Immature natural killer cell (primary cell): Measurements from ENCODE around the gene ANKRD6. TPM values are rescaled to one million over a fixed set of nuclear protein-coding genes. Genes with fewer than 3 reads are reported as not detected.
A peak's percentile ranks its signal among the peaks of the same experiment; 100 is the strongest.

Source experiments
- DNase-seq, 3 donors: peaks; one replicate each; pipeline ENCODE4 v3.0.0; 2022; ENCODE audit warnings: mixed read lengths in 1 of 3
- H3K27ac Mint-ChIP-seq, 6 donors: one replicate each; pipeline ENCODE4 v1.8.0; 2020; ENCODE audit warnings: mixed read lengths in 6 of 6, mild to moderate bottlenecking in 5 of 6, inconsistent platforms in 4 of 6, moderate library complexity in 3 of 6
- H3K27me3 Mint-ChIP-seq, 3 donors: one replicate each; pipeline ENCODE4 v1.8.0; 2020 to 2021; ENCODE audit warnings: low read depth in 3 of 3, mild to moderate bottlenecking in 3 of 3, mixed read lengths in 3 of 3, moderate library complexity in 3 of 3, inconsistent platforms in 1 of 3
- H3K36me3 Mint-ChIP-seq, 3 donors: one replicate each; pipeline ENCODE4 v1.8.0; 2020; ENCODE audit warnings: mixed read lengths in 3 of 3, inconsistent platforms in 2 of 3, mild to moderate bottlenecking in 2 of 3
- H3K4me1 Mint-ChIP-seq, 2 donors: one replicate each; pipeline ENCODE4 v1.8.0; 2020; ENCODE audit warnings: inconsistent platforms in 2 of 2, mild to moderate bottlenecking in 2 of 2, mixed read lengths in 2 of 2, moderate library complexity in 1 of 2
- H3K4me3 Mint-ChIP-seq, 5 donors: one replicate each; pipeline ENCODE4 v1.8.0; 2020; ENCODE audit warnings: mild to moderate bottlenecking in 5 of 5, mixed read lengths in 5 of 5, inconsistent platforms in 3 of 5, moderate library complexity in 3 of 5
- H3K9me3 Mint-ChIP-seq, 6 donors: one replicate each; pipeline ENCODE4 v1.8.0; 2020; ENCODE audit warnings: mild to moderate bottlenecking in 6 of 6, mixed read lengths in 6 of 6, inconsistent platforms in 4 of 6, moderate library complexity in 3 of 6
- polyA plus RNA-seq, 3 donors: library from polyadenylated mRNA; unstranded; fragments of 300-500 nt; fragmentation: Illumina TruSeq; gene quantifications; one replicate each; pipeline ENCODE4 v1.2.3, GENCODE V29; 2021

ANKRD6 gene
- polyA plus RNA-seq, 3 donors from 2014 or later: 0.06 to 3.0 (median 0.52) TPM

- peaks cover 5 to 13% (median 6%) of the 10 kb centered on the region in 3 donors for H3K27me3 Mint-ChIP-seq
- DNase-seq: peak; percentile 25 to 32 (median 27)
- H3K9me3 Mint-ChIP-seq: no peaks in the 10 kb centered on the region
- peaks cover 7 to 16% of the 10 kb centered on the region in 2 donors for H3K4me1 Mint-ChIP-seq
- H3K4me3 Mint-ChIP-seq: no peak overlapping the region
- no peaks in the 10 kb centered on the region for H3K36me3 Mint-ChIP-seq
- H3K27ac Mint-ChIP-seq: no peak overlapping the region
Measured at GRCh38 chr6:89406141-89406540, 26.8 kb upstream of the ANKRD6 start.

- no peak for DNase-seq
- Mint-ChIP-seq H3K27ac (no peak overlapping the region), H3K4me3 (no peak overlapping the region), H3K36me3 (no peaks in the 10 kb centered on the region), H3K4me1 (peaks cover 14 to 27% of the 10 kb centered on the region in 2 donors), H3K27me3 (peaks cover 12 to 32% (median 18%) of the 10 kb centered on the region in 3 donors), H3K9me3 (no peaks in the 10 kb centered on the region)
Measured at GRCh38 chr6:89409461-89410035, 23.4 kb upstream of the ANKRD6 start.

- Mint-ChIP-seq H3K4me1 (peaks cover 14 to 27% of the 10 kb centered on the region in 2 donors), H3K36me3 (no peaks in the 10 kb centered on the region), H3K27ac (no peak overlapping the region), H3K27me3 (peaks cover 10 to 32% (median 18%) of the 10 kb centered on the region in 3 donors), H3K4me3 (peak overlapping the region in 3 of 5 donors; percentile 80 to 81 (median 81)), H3K9me3 (no peaks in the 10 kb centered on the region)
- no peak for DNase-seq
Measured at GRCh38 chr6:89410231-89410761, 22.7 kb upstream of the ANKRD6 start.

- DNase-seq: no peak
- H3K4me3 Mint-ChIP-seq: peak overlapping the region; percentile 80 to 85 (median 81)
- peaks cover 10 to 28% (median 18%) of the 10 kb centered on the region in 3 donors for H3K27me3 Mint-ChIP-seq
- H3K27ac Mint-ChIP-seq: peak overlapping the region in 1 of 6 donors; percentile 73
- no peaks in the 10 kb centered on the region for H3K36me3 Mint-ChIP-seq
- H3K4me1 Mint-ChIP-seq: peaks cover 14 to 26% of the 10 kb centered on the region in 2 donors
- H3K9me3 Mint-ChIP-seq: no peaks in the 10 kb centered on the region
Measured at GRCh38 chr6:89410788-89411144, 22.2 kb upstream of the ANKRD6 start.

GRCh38 chr6:89411145-89412070 lies 21.5 kb upstream of the ANKRD6 start:
- H3K36me3 Mint-ChIP-seq: no peaks in the 10 kb centered on the region
- peaks cover 11 to 31% (median 18%) of the 10 kb centered on the region in 3 donors for H3K27me3 Mint-ChIP-seq
- peak overlapping the region; percentile 80 to 85 (median 81) for H3K4me3 Mint-ChIP-seq
- H3K4me1 Mint-ChIP-seq: peaks cover 10 to 20% of the 10 kb centered on the region in 2 donors
- H3K27ac Mint-ChIP-seq: peak overlapping the region in 1 of 6 donors; percentile 73
- H3K9me3 Mint-ChIP-seq: no peaks in the 10 kb centered on the region
- DNase-seq: peak in 2 of 3 donors; percentile 11 to 17

GRCh38 chr6:89412071-89413005 lies 20.6 kb upstream of the ANKRD6 start, which contains the start of gene RRAGD:
RRAGD (minus strand) TSS chr6:89412273; CDS start chr6:89411993, 280 bp downstream.
- Mint-ChIP-seq H3K27me3 (peaks cover 10 to 29% (median 18%) of the 10 kb centered on the region in 3 donors), H3K4me1 (peaks cover 10 to 16% of the 10 kb centered on the region in 2 donors), H3K9me3 (no peaks in the 10 kb centered on the region), H3K36me3 (peaks cover 0 to 2% (median 0%) of the 10 kb centered on the region in 3 donors), H3K27ac (peak within 1 kb of the TSS in 3 of 6 donors; percentile 27 to 36 (median 31)), H3K4me3 (peak within 1 kb of the TSS; percentile 84 to 90 (median 85))
- peak; percentile 36 to 49 (median 42) for DNase-seq

GRCh38 chr6:89413006-89413400 lies 19.9 kb upstream of the ANKRD6 start:
- Mint-ChIP-seq H3K4me1 (peaks cover 10 to 16% of the 10 kb centered on the region in 2 donors), H3K4me3 (peak overlapping the region; percentile 83 to 90 (median 84)), H3K9me3 (no peaks in the 10 kb centered on the region), H3K36me3 (peaks cover 0 to 3% (median 0%) of the 10 kb centered on the region in 3 donors), H3K27ac (peak overlapping the region in 1 of 6 donors; percentile 8), H3K27me3 (peaks cover 8 to 29% (median 18%) of the 10 kb centered on the region in 3 donors)
- DNase-seq: no peak

GRCh38 chr6:89414215-89414614 lies 18.7 kb upstream of the ANKRD6 start:
- Mint-ChIP-seq H3K36me3 (peaks cover 0 to 3% (median 0%) of the 10 kb centered on the region in 3 donors), H3K27me3 (peaks cover 8 to 29% (median 18%) of the 10 kb centered on the region in 3 donors), H3K4me1 (peaks cover 10 to 16% of the 10 kb centered on the region in 2 donors), H3K4me3 (peak overlapping the region in 1 of 5 donors; percentile 1), H3K9me3 (no peaks in the 10 kb centered on the region), H3K27ac (no peak overlapping the region)
- no peak for DNase-seq

GRCh38 chr6:89415185-89415584 lies 17.8 kb upstream of the ANKRD6 start:
- peaks cover 7 to 27% (median 18%) of the 10 kb centered on the region in 3 donors for H3K27me3 Mint-ChIP-seq
- H3K9me3 Mint-ChIP-seq: no peaks in the 10 kb centered on the region
- H3K36me3 Mint-ChIP-seq: peaks cover 0 to 3% (median 0%) of the 10 kb centered on the region in 3 donors
- no peak overlapping the region for H3K4me3 Mint-ChIP-seq
- no peak overlapping the region for H3K27ac Mint-ChIP-seq
- H3K4me1 Mint-ChIP-seq: peaks cover 10 to 16% of the 10 kb centered on the region in 2 donors
- DNase-seq: no peak

GRCh38 chr6:89416796-89417195 lies 16.2 kb upstream of the ANKRD6 start:
- H3K36me3 Mint-ChIP-seq: peaks cover 0 to 3% (median 0%) of the 10 kb centered on the region in 3 donors
- peaks cover 8 to 11% of the 10 kb centered on the region in 2 donors for H3K4me1 Mint-ChIP-seq
- no peak for DNase-seq
- no peak overlapping the region for H3K4me3 Mint-ChIP-seq
- H3K9me3 Mint-ChIP-seq: no peaks in the 10 kb centered on the region
- peaks cover 7 to 26% (median 12%) of the 10 kb centered on the region in 3 donors for H3K27me3 Mint-ChIP-seq
- H3K27ac Mint-ChIP-seq: no peak overlapping the region

- peak overlapping the region in 2 of 5 donors; percentile 16 to 38 for H3K4me3 Mint-ChIP-seq
- H3K36me3 Mint-ChIP-seq: no peaks in the 10 kb centered on the region
- no peak for DNase-seq
- no peaks in the 10 kb centered on the region for H3K9me3 Mint-ChIP-seq
- peaks cover 4 to 24% (median 6%) of the 10 kb centered on the region in 3 donors for H3K27me3 Mint-ChIP-seq
- no peak overlapping the region for H3K27ac Mint-ChIP-seq
- peaks cover 12 to 14% of the 10 kb centered on the region in 2 donors for H3K4me1 Mint-ChIP-seq
Measured at GRCh38 chr6:89430201-89430962, 2.6 kb upstream of the ANKRD6 start.
